CD4-positive, alpha-beta T cell treated with Interleukin-15 for 1 hour (primary cell): ENCODE results near the gene CCDC180.
"Not testable (repeated sequence)": the region's sequence is repeated elsewhere in the genome, so short reads cannot be mapped to it uniquely, and the experiment has no call there.

ENCODE experiments used
- DNase-seq: peaks from one replicate; pipeline ENCODE4 v3.0.0-alpha.2; 2020

CCDC180 gene

GRCh38 chr9:97307500-97308163, at the start of gene CCDC180:
Gene CCDC180 (plus strand): TSS chr9:97307659. CDS start chr9:97308064, 405 bp downstream.
- no peak for DNase-seq

GRCh38 chr9:97259834-97260514, 47.5 kb upstream of the CCDC180 start:
- not testable (repeated sequence) for DNase-seq

- DNase-seq = no peak
Measured at GRCh38 chr9:97271292-97271691, 36.2 kb upstream of the CCDC180 start.

- DNase-seq = no peak
Measured at GRCh38 chr9:97272072-97272471, 35.4 kb upstream of the CCDC180 start.

- DNase-seq = no peak
Measured at GRCh38 chr9:97276310-97276852, 31.1 kb upstream of the CCDC180 start.

GRCh38 chr9:97277953-97278352, 29.5 kb upstream of the CCDC180 start:
- no peak for DNase-seq

GRCh38 chr9:97280755-97281330, 26.6 kb upstream of the CCDC180 start:
- no peak for DNase-seq

- DNase-seq = no peak
Measured at GRCh38 chr9:97283768-97284167, 23.7 kb upstream of the CCDC180 start.

GRCh38 chr9:97284798-97285197, 22.7 kb upstream of the CCDC180 start:
- no peak for DNase-seq

- no peak for DNase-seq
Measured at GRCh38 chr9:97292200-97292599, 15.3 kb upstream of the CCDC180 start.

- DNase-seq = no peak
Measured at GRCh38 chr9:97293207-97293721, 14.2 kb upstream of the CCDC180 start.

GRCh38 chr9:97293818-97294217, 13.6 kb upstream of the CCDC180 start:
- DNase-seq = no peak

- no peak for DNase-seq
Measured at GRCh38 chr9:97297889-97298288, 9.6 kb upstream of the CCDC180 start.

- DNase-seq = no peak
Measured at GRCh38 chr9:97299809-97300414, 7.5 kb upstream of the CCDC180 start.

GRCh38 chr9:97300586-97300985, 6.9 kb upstream of the CCDC180 start:
- DNase-seq = no peak

GRCh38 chr9:97301974-97302373, 5.5 kb upstream of the CCDC180 start:
- DNase-seq = no peak

- DNase-seq = no peak
Measured at GRCh38 chr9:97304586-97304985, 2.9 kb upstream of the CCDC180 start.

GRCh38 chr9:97305501-97306298, 1.8 kb upstream of the CCDC180 start:
- no peak for DNase-seq

GRCh38 chr9:97307091-97307490, 368 bp upstream of the CCDC180 start:
- DNase-seq = no peak

- no peak for DNase-seq
Measured at GRCh38 chr9:97309260-97309659, 1.8 kb downstream of the CCDC180 start.

GRCh38 chr9:97310023-97310422, 2.6 kb downstream of the CCDC180 start:
- DNase-seq = no peak

- no peak for DNase-seq
Measured at GRCh38 chr9:97310896-97311295, 3.4 kb downstream of the CCDC180 start.
